SH-SY5Y (cell line): ENCODE results near the gene GJA8.
"Not testable (repeated sequence)": the region's sequence is repeated elsewhere in the genome, so short reads cannot be mapped to it uniquely, and the experiment has no call there.

ENCODE experiments used
- GATA2 ChIP-seq: IDR thresholded peaks from 2 replicates; pipeline ENCODE4 v1.6.1; 2011; ENCODE audit warnings: mild to moderate bottlenecking, low read depth, low read length
- GATA3 ChIP-seq: IDR thresholded peaks from 2 replicates; pipeline ENCODE4 v1.6.1; 2011; ENCODE audit warnings: low read depth, mild to moderate bottlenecking, low read length, moderate library complexity

The GJA8 gene

DNA sequence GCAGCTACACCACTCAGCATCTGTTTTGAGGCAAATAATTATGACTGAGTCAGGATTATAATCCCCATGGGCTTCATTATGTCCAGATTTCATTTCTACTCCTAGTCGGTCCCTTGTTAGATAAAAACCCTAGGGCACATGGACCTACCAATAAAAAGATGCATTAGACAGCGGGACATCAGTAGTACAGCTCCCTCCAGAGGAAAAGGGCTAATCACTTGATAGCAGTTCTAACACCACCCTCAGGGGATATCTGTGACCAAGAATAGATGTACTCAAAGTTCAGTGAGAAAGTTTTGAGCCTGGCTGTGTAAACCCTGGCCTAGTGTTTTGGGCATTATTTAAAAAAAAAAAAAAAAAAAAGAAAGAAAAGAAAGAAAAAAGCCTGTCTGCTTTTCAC lies 10.0 kb downstream of the GJA8 start:
- TF ChIP-seq GATA2: no peak
- no peak for TF ChIP-seq GATA3

DNA sequence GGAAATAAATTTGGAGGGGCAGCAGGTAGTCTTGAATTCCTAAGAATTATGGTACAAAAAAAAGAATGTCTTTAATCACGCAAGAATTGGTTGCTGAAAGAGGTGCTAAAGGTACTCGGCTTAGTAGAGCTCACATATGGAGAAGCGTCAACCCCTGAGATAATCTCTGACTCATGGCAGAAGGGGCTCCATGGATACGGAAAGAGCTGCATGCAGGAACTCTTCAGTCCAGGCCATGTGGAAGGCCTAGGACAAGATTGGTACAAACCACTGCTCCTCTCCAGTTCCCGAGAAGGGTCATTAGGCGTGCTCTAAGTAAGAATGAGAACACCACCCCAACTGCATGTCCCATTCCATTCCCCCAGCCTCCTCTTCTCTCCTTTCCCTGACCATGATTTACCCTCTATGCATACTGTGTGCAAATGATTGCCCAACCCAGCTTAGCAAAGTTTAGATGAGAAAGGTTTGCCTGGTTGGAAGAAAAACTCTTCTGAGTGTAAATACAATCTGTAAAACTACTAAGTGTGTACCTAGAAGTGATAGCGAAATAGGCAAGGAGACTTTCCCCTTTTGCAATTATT lies 10.9 kb downstream of the GJA8 start:
- no peak for TF ChIP-seq GATA3

DNA sequence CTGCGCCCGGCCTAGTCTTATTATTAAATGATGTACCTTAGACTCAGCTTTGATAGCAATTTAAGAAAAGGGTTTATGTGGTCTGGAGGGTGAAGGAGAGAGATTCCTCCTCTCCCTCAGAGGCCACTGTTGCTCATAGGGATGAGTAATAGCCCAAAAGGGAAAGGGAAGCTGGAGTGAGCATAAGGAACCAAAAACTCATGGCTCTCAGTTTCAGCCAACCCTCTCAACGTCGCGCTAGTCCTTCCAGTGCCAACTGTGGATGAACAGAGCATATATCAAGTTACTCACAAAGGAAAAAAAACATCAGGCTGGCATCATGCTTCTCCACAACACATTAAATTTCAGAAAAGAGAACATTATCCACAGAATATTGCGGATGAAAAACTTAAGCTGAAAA lies 17.3 kb downstream of the GJA8 start:
- no peak for TF ChIP-seq GATA3
- no peak for TF ChIP-seq GATA2

DNA sequence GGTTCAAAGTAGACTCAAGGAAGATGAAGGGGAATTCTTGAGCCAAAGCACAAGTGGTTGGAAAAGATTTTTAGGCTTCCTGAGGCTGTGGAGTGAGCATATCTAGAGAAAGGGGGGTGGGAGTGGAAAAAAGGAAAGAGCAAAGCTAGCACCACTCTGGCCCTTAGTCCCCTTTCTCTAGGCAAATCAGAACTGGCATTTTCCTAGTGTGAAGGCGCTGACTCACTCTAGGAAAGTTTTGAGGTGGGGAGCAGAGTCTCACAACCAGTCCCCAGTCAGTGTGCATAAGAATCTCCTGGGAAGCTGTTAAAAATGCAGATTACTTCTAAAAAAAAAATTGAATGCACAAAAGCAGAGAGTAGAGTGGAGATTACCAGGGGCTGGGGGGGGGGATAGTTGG lies 22.2 kb downstream of the GJA8 start:
- no peak for TF ChIP-seq GATA2
- no peak for TF ChIP-seq GATA3

DNA sequence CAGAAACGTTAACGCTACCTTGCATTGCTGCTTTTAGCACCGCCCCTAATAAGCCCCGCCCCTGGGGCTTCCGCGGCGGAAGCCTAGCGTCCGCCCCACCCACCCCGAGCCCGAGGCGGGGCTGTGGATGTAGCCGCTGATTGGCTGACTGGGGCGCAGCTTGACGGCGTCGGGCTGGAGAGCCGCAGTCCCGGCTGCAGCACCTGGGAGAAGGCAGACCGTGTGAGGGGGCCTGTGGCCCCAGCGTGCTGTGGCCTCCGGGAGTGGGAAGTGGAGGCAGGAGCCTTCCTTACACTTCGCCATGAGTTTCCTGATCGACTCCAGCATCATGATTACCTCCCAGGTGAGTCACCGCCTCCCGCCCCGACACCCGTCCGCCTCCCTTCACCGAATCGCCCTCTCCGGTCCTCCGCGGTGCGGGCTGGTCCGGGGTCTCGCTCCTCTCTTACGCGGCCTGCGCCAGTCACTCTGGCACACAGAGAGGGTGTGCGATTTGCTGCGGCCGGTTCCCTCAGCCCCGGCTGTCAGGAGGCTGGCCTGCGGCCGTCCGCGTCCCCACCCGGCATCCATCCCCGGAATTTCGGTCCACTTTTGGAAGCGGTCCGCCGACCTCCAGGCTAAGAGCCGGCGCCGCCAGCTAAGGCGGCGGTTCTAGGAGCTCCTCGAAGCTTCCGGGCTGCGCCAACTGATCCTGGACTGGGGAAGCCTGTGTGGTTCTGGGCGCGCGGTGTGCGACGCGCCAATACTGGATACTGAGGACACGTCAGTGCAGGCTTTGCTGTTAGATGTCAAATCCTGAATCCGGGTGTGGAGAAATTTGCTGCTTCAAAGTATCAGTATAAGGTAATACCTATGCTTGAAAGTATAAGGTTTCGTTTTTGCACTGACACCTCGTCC lies 25.9 kb downstream of the GJA8 start, which contains the start of gene GPR89B:
Gene GPR89B, plus strand, starts transcription at position 185 of the 897 bp plus-strand sequence. Its CDS starts 117 bp downstream, at position 302.
- not testable (repeated sequence) for TF ChIP-seq GATA3, GATA2
